HepG2 (cell line): ENCODE measurements around the gene ATP1B2. TPM values are rescaled to one million over a fixed set of nuclear protein-coding genes. Genes with fewer than 3 reads are reported as not detected.

ENCODE experiments used
- ATAC-seq: fragments of 200-7000 bp; cut with Tn5 transposase; 3 replicates; pipeline ENCODE4 v1.9.1; 2020; ENCODE audit warnings: mild to moderate bottlenecking, moderate library complexity
- BruUV-seq: library from RNA; stranded (reverse); fragments of 400-500 nt; replicated peaks from 2 replicates; lab custom pipeline; 2021; lab: Mats Ljungman, UMichigan
- CTCF ChIA-PET: fragments of 300-600 bp; formaldehyde crosslinking; extraction: SDS; loops from one replicate; lab custom pipeline; 2021; ENCODE audit warnings: low total read pairs, inconsistent platforms, low intra/inter-chr PET ratio; lab: Yijun Ruan, JAX
- POLR2A ChIA-PET: fragments of 350-600 bp; sonication (Branson Sonifier 250); formaldehyde crosslinking; loops from one replicate; lab custom pipeline; 2020; ENCODE audit warnings: antibody characterized with exemption, inconsistent platforms; lab: Yijun Ruan, JAX
- DNase-seq: peaks from one replicate; pipeline ENCODE4 v3.0.0-alpha.2; 2015; ENCODE audit warnings: low spot score
- FAIRE-seq: peaks from 3 replicates; lab custom pipeline; 2011; peaks lifted over from hg19 to GRCh38; lab: Jason Lieb, UNC
- H2AFZ ChIP-seq: one replicate; pipeline ENCODE4 v1.6.1; 2011; ENCODE audit warnings: low read length, inconsistent platforms
- H3K27ac ChIP-seq: fragments of 300-600 bp; 3 replicates; pipeline ENCODE4 v1.8.0; 2011; ENCODE audit warnings: mixed run types, mild to moderate bottlenecking, mixed read lengths, low read length, inconsistent platforms; ENCODE audit not compliant: insufficient read depth; ENCODE audit errors: extremely low read length
- H3K27me3 ChIP-seq, 2 experiments: fragments of 200-600 bp in 1 of 2; 2 replicates in 1 of 2; 3 replicates in 1 of 2; pipeline versions ENCODE4 v1.6.0 to v1.8.0; 2011; ENCODE audit warnings: low read length in 2 of 2, mild to moderate bottlenecking in 2 of 2, moderate library complexity in 2 of 2, inconsistent platforms in 1 of 2; ENCODE audit not compliant: insufficient read depth in 2 of 2, control insufficient read depth in 1 of 2
- H3K36me3 ChIP-seq, 2 experiments: fragments of 200-600 bp in 1 of 2; replicated peaks in 1 of 2; 2 replicates in 1 of 2; 3 replicates in 1 of 2; pipeline versions ENCODE4 v1.5.1 to v1.8.0; 2011; ENCODE audit warnings: low read length in 2 of 2, inconsistent platforms in 1 of 2; ENCODE audit not compliant: insufficient read depth in 2 of 2, control insufficient read depth in 1 of 2
- H3K4me1 ChIP-seq: 2 replicates; pipeline ENCODE4 v1.5.1; 2012; ENCODE audit warnings: low read length, inconsistent platforms; ENCODE audit not compliant: insufficient read depth
- H3K4me2 ChIP-seq: 2 replicates; pipeline ENCODE4 v1.6.0; 2011; ENCODE audit warnings: low read depth, low read length, inconsistent platforms
- H3K4me3 ChIP-seq, 3 experiments: fragments of 200-600 bp in 1 of 3; sonication (generic), shearing (Covaris generic) in 1 of 3; replicated peaks in 1 of 3; 2 replicates each; pipeline ENCODE4 v1.5.1; 2011 to 2016; ENCODE audit warnings: low read length in 3 of 3, inconsistent platforms in 2 of 3, low read depth in 2 of 3, mild to moderate bottlenecking in 2 of 3, control low read depth in 1 of 3, mixed read lengths in 1 of 3; ENCODE audit not compliant: insufficient read depth in 1 of 3
- H3K79me2 ChIP-seq: one replicate; pipeline ENCODE4 v1.6.1; 2011; ENCODE audit warnings: low read length, inconsistent platforms; ENCODE audit not compliant: insufficient read depth
- H3K9ac ChIP-seq: 2 replicates; pipeline ENCODE4 v1.6.0; 2011; ENCODE audit warnings: mild to moderate bottlenecking, low read depth, low read length, inconsistent platforms; ENCODE audit not compliant: insufficient read depth
- H3K9me3 ChIP-seq: 2 replicates; pipeline ENCODE4 v1.5.1; 2012; ENCODE audit warnings: mild to moderate bottlenecking, low read length
- H4K20me1 ChIP-seq: 2 replicates; pipeline ENCODE4 v1.6.0; 2011; ENCODE audit warnings: inconsistent platforms, mild to moderate bottlenecking, low read length, moderate library complexity; ENCODE audit not compliant: insufficient read depth
- ARHGAP35 ChIP-seq: sonication (generic); formaldehyde crosslinking; IDR thresholded peaks from 2 replicates; pipeline ENCODE4 v1.9.0; 2022; ENCODE audit warnings: mild to moderate bottlenecking, inconsistent platforms, moderate library complexity, missing genetic modification reagents, borderline replicate concordance
- EEA1 ChIP-seq: sonication (generic); formaldehyde crosslinking; IDR thresholded peaks from 2 replicates; pipeline ENCODE4 v1.5.1; 2020; ENCODE audit warnings: mild to moderate bottlenecking, missing genetic modification reagents, borderline replicate concordance
- KDM2A ChIP-seq: sonication (generic); formaldehyde crosslinking; IDR thresholded peaks from 2 replicates; pipeline ENCODE4 v1.4.0; 2020; ENCODE audit warnings: low read depth, missing genetic modification reagents, borderline replicate concordance
- RFXANK ChIP-seq: IDR thresholded peaks from 2 replicates; pipeline ENCODE4 v1.6.1; 2016
- ZFP82 ChIP-seq: sonication (generic); formaldehyde crosslinking; IDR thresholded peaks from 2 replicates; pipeline ENCODE4 v1.5.1; 2020; ENCODE audit warnings: mild to moderate bottlenecking, missing genetic modification reagents, borderline replicate concordance
- ZNF24 ChIP-seq: fragments of 450-650 bp; IDR thresholded peaks from 2 replicates; pipeline ENCODE4 v1.6.1; 2017; ENCODE audit warnings: antibody characterized with exemption, mild to moderate bottlenecking
- ZNF264 ChIP-seq: sonication (generic); formaldehyde crosslinking; IDR thresholded peaks from 2 replicates; pipeline ENCODE4 v1.4.0; 2020; ENCODE audit warnings: missing genetic modification reagents
- ZNF441 ChIP-seq: sonication (generic); formaldehyde crosslinking; IDR thresholded peaks from 2 replicates; pipeline ENCODE4 v1.7.0; 2021; ENCODE audit warnings: missing genetic modification reagents, borderline replicate concordance
- ZNF883 ChIP-seq: sonication (generic); formaldehyde crosslinking; IDR thresholded peaks from 2 replicates; pipeline ENCODE4 v1.5.1; 2020; ENCODE audit warnings: mild to moderate bottlenecking, missing genetic modification reagents; ENCODE audit errors: not compliant biosample characterization
- WGBS: methylation state at CpG from one replicate; pipeline ENCODE4 v1.1.6; 2017; ENCODE audit warnings: low lambda C conversion rate; 5-methylcytosine and 5-hydroxymethylcytosine counted together
- in situ Hi-C: cut with HindIII; loops from 2 replicates; pipeline ENCODE4 v1.10.0; 2017; ENCODE audit warnings: low pct_unique_long_range_greater_than_20kb; ENCODE audit not compliant: extremely low pct_ligation_motif_present
- intact Hi-C: fragments of 100-400 bp; cut with micrococcal nuclease; formaldehyde crosslinking; loops from one replicate; pipeline ENCODE4 v1.10.0; 2022; ENCODE audit not compliant: unreplicated experiment
- polyA plus RNA-seq, 8 experiments: library from polyadenylated mRNA; depleted of rRNA in 3 of 8; stranded (reverse) in 7 of 8; unstranded in 1 of 8; fragments of >200 nt; fragmentation: Illumina TruSeq in 4 of 8; extraction: Trizol in 4 of 8; gene quantifications; 2 replicates each; pipeline versions ENCODE4 v1.2.1 to v1.2.3, GENCODE V29; 2011 to 2016; ENCODE audit warnings: low read depth in 4 of 8, missing spikeins in 1 of 8, mixed read lengths in 1 of 8; ENCODE audit not compliant: insufficient read depth in 1 of 8
- total RNA-seq, 5 experiments: library from RNA; depleted of rRNA; stranded (reverse); fragments of >200 nt; fragmentation: Illumina TruSeq; extraction: Trizol; gene quantifications; 2 replicates each; pipeline ENCODE4 v1.2.3, GENCODE V29; 2016; ENCODE audit warnings: low read depth in 1 of 5
- TF ChIP-seq, protein P1 (sequence below): sonication (generic); formaldehyde crosslinking; IDR thresholded peaks from 2 replicates; pipeline ENCODE4 v1.5.1; 2020; ENCODE audit warnings: missing genetic modification reagents, mild to moderate bottlenecking, borderline replicate concordance
- TF ChIP-seq, protein P2 (sequence below): sonication (generic); formaldehyde crosslinking; IDR thresholded peaks from 2 replicates; pipeline ENCODE4 v1.4.0; 2020; ENCODE audit warnings: low read depth, mild to moderate bottlenecking, missing genetic modification reagents
- TF ChIP-seq, protein P3 (sequence below): sonication (generic); formaldehyde crosslinking; IDR thresholded peaks from 2 replicates; pipeline ENCODE4 v1.8.0; 2022; ENCODE audit warnings: mild to moderate bottlenecking, missing genetic modification reagents, borderline replicate concordance

The ATP1B2 gene
- total and polyA plus RNA-seq, 2 of the 13 experiments (the other 11 are each of a cell fraction or from before 2014, with no cell fraction given), result not detected

- peak overlapping the region; percentile 90 for H3K4me2 ChIP-seq
- peak overlapping the region; percentile 96 for H3K27ac ChIP-seq
- DNase-seq, result no peak
- no peak overlapping the region for H2AFZ ChIP-seq
- ChIA-PET POLR2A (interaction anchor here (1.9 to 3.2 kb wide), 9 partner anchors 9 to 61 kb away, joined by 4 to 63 read pairs (median 16); partner anchors contain the start of genes ATP1B2, FXR2, MPDU1 and TP53), CTCF (no interaction called here)
- WGBS, result 85% methylated on average over 7 of the region's 7 CpGs
- no peak for FAIRE-seq
- no peak for TF ChIP-seq ZNF24
- no peak for TF ChIP-seq EEA1 (CRISPR knock-in tag)
- TF ChIP-seq, protein P1, sequence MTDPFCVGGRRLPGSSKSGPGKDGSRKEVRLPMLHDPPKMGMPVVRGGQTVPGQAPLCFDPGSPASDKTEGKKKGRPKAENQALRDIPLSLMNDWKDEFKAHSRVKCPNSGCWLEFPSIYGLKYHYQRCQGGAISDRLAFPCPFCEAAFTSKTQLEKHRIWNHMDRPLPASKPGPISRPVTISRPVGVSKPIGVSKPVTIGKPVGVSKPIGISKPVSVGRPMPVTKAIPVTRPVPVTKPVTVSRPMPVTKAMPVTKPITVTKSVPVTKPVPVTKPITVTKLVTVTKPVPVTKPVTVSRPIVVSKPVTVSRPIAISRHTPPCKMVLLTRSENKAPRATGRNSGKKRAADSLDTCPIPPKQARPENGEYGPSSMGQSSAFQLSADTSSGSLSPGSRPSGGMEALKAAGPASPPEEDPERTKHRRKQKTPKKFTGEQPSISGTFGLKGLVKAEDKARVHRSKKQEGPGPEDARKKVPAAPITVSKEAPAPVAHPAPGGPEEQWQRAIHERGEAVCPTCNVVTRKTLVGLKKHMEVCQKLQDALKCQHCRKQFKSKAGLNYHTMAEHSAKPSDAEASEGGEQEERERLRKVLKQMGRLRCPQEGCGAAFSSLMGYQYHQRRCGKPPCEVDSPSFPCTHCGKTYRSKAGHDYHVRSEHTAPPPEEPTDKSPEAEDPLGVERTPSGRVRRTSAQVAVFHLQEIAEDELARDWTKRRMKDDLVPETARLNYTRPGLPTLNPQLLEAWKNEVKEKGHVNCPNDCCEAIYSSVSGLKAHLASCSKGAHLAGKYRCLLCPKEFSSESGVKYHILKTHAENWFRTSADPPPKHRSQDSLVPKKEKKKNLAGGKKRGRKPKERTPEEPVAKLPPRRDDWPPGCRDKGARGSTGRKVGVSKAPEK, result no peak
- no peak for TF ChIP-seq ZNF441
- no peak for TF ChIP-seq ZNF264
- no peak for TF ChIP-seq ZNF883 (CRISPR knock-in tag)
- no peak for TF ChIP-seq ARHGAP35
- no peak for TF ChIP-seq ZFP82 (CRISPR knock-in tag)
- TF ChIP-seq, protein P2, sequence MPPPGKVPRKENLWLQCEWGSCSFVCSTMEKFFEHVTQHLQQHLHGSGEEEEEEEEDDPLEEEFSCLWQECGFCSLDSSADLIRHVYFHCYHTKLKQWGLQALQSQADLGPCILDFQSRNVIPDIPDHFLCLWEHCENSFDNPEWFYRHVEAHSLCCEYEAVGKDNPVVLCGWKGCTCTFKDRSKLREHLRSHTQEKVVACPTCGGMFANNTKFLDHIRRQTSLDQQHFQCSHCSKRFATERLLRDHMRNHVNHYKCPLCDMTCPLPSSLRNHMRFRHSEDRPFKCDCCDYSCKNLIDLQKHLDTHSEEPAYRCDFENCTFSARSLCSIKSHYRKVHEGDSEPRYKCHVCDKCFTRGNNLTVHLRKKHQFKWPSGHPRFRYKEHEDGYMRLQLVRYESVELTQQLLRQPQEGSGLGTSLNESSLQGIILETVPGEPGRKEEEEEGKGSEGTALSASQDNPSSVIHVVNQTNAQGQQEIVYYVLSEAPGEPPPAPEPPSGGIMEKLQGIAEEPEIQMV (CRISPR knock-in tag), result no peak
- no peak for TF ChIP-seq RFXANK (CRISPR knock-in tag)
- TF ChIP-seq, protein P3, sequence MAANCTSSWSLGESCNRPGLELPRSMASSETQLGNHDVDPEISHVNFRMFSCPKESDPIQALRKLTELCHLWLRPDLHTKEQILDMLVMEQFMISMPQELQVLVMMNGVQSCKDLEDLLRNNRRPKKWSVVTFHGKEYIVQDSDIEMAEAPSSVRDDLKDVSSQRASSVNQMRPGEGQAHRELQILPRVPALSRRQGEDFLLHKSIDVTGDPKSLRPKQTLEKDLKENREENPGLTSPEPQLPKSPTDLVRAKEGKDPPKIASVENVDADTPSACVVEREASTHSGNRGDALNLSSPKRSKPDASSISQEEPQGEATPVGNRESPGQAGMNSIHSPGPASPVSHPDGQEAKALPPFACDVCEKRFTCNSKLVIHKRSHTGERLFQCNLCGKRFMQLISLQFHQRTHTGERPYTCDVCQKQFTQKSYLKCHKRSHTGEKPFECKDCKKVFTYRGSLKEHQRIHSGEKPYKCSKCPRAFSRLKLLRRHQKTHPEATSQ (CRISPR knock-in tag), result no peak
- TF ChIP-seq KDM2A (CRISPR knock-in tag), result no peak
- no peaks in the 10 kb centered on the region for H3K36me3 ChIP-seq
- H3K9me3 ChIP-seq, result no peaks in the 10 kb centered on the region
- no peak for ATAC-seq
- H3K4me3 ChIP-seq, result peak overlapping the region; percentile 82 to 92 (median 89)
- peaks cover 15% of the 10 kb centered on the region for H3K79me2 ChIP-seq
- H3K9ac ChIP-seq, result peak overlapping the region; percentile 92
- no peaks in the 10 kb centered on the region for H4K20me1 ChIP-seq
- no peaks in the 10 kb centered on the region; a peak in 1 of 5 replicates for H3K27me3 ChIP-seq
- peaks cover 61% of the 10 kb centered on the region for H3K4me1 ChIP-seq
- intact Hi-C loops (no loop called here), in situ Hi-C loops (no loop called here)
- BruUV-seq, result no TSS peak
These were observed 24.4 kb upstream of the ATP1B2 start for GRCh38 chr17:7626307-7626706.
